Effector CD4-positive, alpha-beta T cell (primary cell): Measurements from ENCODE around the gene CCDC127.

ENCODE experiments used
- DNase-seq: peaks from one replicate; pipeline ENCODE4 v3.0.0-alpha.2; 2020

The CCDC127 gene

GRCh38 chr5:189486-189885, 28.5 kb downstream of the CCDC127 start:
- DNase-seq: no peak

- peak; percentile 76 for DNase-seq
These were observed 29.2 kb downstream of the CCDC127 start for GRCh38 chr5:188488-189481.

- no peak for DNase-seq
These were observed 30.1 kb downstream of the CCDC127 start for GRCh38 chr5:187617-188451.

- no peak for DNase-seq
These were observed 30.9 kb downstream of the CCDC127 start for GRCh38 chr5:187042-187431.

- DNase-seq: no peak
These were observed 31.6 kb downstream of the CCDC127 start for GRCh38 chr5:186091-187041.

GRCh38 chr5:185095-186070, 32.6 kb downstream of the CCDC127 start:
- DNase-seq: no peak

GRCh38 chr5:184471-184870, 33.5 kb downstream of the CCDC127 start:
- DNase-seq: no peak

GRCh38 chr5:182126-182525, 35.8 kb downstream of the CCDC127 start:
- no peak for DNase-seq

GRCh38 chr5:181566-181965, 36.4 kb downstream of the CCDC127 start:
- DNase-seq: no peak

GRCh38 chr5:181160-181559, 36.8 kb downstream of the CCDC127 start:
- no peak for DNase-seq

GRCh38 chr5:180286-180918, 37.6 kb downstream of the CCDC127 start:
- DNase-seq: no peak

GRCh38 chr5:179401-179800, 38.6 kb downstream of the CCDC127 start:
- no peak for DNase-seq

GRCh38 chr5:178110-178509, 39.8 kb downstream of the CCDC127 start:
- DNase-seq: no peak

- no peak for DNase-seq
These were observed 41.6 kb downstream of the CCDC127 start for GRCh38 chr5:176296-176823.

- DNase-seq: no peak
These were observed 43.0 kb downstream of the CCDC127 start for GRCh38 chr5:174876-175465.

- no peak for DNase-seq
These were observed 43.7 kb downstream of the CCDC127 start for GRCh38 chr5:174291-174600.

GRCh38 chr5:173392-174290, 44.3 kb downstream of the CCDC127 start:
- no peak for DNase-seq

- no peak for DNase-seq
These were observed 45.1 kb downstream of the CCDC127 start for GRCh38 chr5:172841-173251.

GRCh38 chr5:172421-172820, 45.5 kb downstream of the CCDC127 start:
- no peak for DNase-seq
